ENCODE measurements around the gene WNT7B. TPM values are rescaled to one million over a fixed set of nuclear protein-coding genes. Genes with fewer than 3 reads are reported as not detected.

The WNT7B gene
- total and polyA plus RNA-seq, 2 of the 8 experiments (the other 6 are each of a cell fraction or from before 2014, with no cell fraction given), result 0.14 to 0.24 TPM

DNA sequence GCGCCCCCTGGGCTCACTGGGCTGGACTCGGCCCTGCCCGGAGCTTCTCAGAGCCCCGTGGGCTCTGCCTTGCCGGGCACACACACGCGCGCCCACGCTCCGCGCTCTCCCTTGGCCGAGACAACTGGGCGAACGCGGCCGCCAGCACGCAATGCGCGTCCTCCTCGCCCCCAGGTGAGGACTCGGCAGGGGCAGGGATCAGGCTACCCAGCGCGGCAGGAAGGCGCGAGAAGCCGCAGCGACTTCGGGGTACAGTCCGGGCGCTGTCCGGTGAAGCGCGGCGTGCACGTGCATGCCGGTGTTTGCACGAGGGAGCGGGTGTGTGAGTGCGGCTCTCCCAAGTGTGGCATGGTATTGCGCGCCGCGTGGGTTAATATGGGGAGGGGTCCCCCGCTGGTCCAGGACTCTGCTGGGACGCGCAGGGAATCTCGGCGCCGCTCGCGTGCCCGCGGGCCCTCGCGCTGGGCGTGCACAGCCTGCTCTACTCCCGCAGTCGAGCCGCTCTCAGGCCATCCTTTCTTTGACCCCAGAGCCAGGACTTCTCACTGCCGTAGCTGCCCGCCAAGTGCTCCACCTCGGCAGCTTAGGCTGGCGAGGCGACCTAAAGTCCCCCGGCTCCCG lies 5.4 kb downstream of the WNT7B start (continued):
- peak; percentile 92 for TF ChIP-seq RNF2 (IDR thresholded peaks at IDR 0.05; ENCODE audit: borderline replicate concordance, low read depth, low read length, missing control alignments, poor library complexity, severe bottlenecking)
- no peak for TF ChIP-seq HDAC6 (IDR thresholded peaks at IDR 0.05; ENCODE audit: low read depth, low read length)
- TF ChIP-seq SIN3A (conservative IDR thresholded peaks at IDR 0.05 in 1 of 2, IDR thresholded peaks at IDR 0.05 in 1 of 2; ENCODE audit: low read depth in 1 of 2, low read length in 2 of 2), result no peak
- no peak for TF ChIP-seq BCL11A (IDR thresholded peaks at IDR 0.05; ENCODE audit: low read depth in 2 of 2, low read length in 2 of 2)
- no peak for TF ChIP-seq FOSL1 (IDR thresholded peaks at IDR 0.05; ENCODE audit: insufficient read depth, low read depth, low read length)
- no peak for TF ChIP-seq EP300 (IDR thresholded peaks at IDR 0.05; ENCODE audit: borderline replicate concordance in 1 of 2, low read depth in 2 of 2, low read length in 2 of 2)
- no peak for TF ChIP-seq POLR2A (IDR thresholded peaks at IDR 0.05; ENCODE audit: control extremely low read depth in 1 of 2, low read depth in 2 of 2, low read length in 2 of 2)
- no peak for TF ChIP-seq RFX5 (IDR thresholded peaks at IDR 0.05; ENCODE audit: borderline replicate concordance, low read depth, low read length)
- no peak for TF ChIP-seq KDM5A (IDR thresholded peaks at IDR 0.05; ENCODE audit: low read length)
- no peak for TF ChIP-seq TBP (IDR thresholded peaks at IDR 0.05; ENCODE audit: low read depth, low read length)
- TF ChIP-seq SP1 (IDR thresholded peaks at IDR 0.05; ENCODE audit: low read depth, low read length), result no peak
- TF ChIP-seq CTBP2 (IDR thresholded peaks at IDR 0.05; ENCODE audit: borderline replicate concordance, insufficient read depth, insufficient read length, low read length), result no peak
- no peak for TF ChIP-seq SIRT6 (IDR thresholded peaks at IDR 0.05; ENCODE audit: low read length)
- TF ChIP-seq, protein P1, sequence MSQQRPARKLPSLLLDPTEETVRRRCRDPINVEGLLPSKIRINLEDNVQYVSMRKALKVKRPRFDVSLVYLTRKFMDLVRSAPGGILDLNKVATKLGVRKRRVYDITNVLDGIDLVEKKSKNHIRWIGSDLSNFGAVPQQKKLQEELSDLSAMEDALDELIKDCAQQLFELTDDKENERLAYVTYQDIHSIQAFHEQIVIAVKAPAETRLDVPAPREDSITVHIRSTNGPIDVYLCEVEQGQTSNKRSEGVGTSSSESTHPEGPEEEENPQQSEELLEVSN (IDR thresholded peaks at IDR 0.05), result peak; percentile 93
- TF ChIP-seq, protein P2, sequence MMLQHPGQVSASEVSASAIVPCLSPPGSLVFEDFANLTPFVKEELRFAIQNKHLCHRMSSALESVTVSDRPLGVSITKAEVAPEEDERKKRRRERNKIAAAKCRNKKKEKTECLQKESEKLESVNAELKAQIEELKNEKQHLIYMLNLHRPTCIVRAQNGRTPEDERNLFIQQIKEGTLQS (IDR thresholded peaks at IDR 0.05; ENCODE audit: insufficient read depth, low read depth, low read length), result no peak
- TF ChIP-seq NANOG (IDR thresholded peaks at IDR 0.05; ENCODE audit: insufficient read depth, low read depth, low read length, poor library complexity, severe bottlenecking), result no peak
- no peak for TF ChIP-seq CHD1 (IDR thresholded peaks at IDR 0.05; ENCODE audit: low read depth, low read length)
